ENCODE results near the gene POM121C.
"Not testable (repeated sequence)": the region's sequence is repeated elsewhere in the genome, so short reads cannot be mapped to it uniquely, and the experiment has no call there.

The POM121C gene

DNA sequence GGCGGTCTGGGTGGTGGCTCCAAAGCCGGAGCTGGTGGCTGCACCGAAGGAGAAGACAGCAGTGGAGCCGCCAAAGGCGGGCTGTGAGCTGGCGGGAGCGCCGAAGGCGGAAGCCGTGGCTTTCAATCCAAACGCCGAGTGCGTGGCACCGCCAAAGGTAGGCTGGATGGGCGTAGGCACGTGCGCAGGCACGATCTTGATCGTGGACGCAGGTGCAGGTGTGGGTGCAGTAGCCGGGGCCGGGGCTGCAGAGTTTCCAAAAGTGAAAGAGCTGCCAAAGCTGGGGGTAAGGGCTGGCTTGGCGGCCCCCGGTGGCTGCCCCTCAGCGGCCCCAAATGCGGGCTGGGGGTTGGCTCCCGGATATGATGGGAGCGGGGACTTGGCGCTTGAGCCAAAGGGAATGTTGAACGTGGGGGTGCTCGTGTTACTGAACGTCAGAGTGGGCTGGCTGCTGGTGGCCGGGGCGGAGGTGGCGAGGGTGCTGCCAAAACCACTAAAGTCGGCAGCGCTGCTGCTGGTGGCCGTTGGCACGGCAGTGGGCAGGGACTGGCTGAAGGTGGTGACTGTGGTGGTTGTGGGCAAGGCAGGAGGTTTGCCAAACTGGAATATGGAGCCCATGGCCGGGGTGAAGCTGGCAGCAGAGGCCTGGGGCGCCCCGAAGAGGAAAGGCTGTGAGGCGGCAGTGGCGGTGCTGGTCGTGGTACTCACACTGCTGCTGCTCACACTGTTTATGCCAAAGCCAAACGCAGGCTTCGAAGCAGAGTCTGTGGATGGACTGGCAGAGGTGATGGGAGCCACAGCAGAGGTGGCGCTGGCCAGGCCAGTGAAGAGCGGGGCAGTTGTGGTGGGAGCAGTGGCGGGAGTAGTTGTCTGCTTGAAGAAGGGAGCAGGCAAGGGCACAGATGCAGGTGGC, 64.0 kb downstream of the POM121C start:
- DNase-seq: not testable (repeated sequence)

GRCh38 chr7:75420152-75420551, 65.9 kb downstream of the POM121C start:
- DNase-seq: not testable (repeated sequence)

GRCh38 chr7:75419693-75420092, 66.4 kb downstream of the POM121C start:
- DNase-seq: not testable (repeated sequence)

DNA sequence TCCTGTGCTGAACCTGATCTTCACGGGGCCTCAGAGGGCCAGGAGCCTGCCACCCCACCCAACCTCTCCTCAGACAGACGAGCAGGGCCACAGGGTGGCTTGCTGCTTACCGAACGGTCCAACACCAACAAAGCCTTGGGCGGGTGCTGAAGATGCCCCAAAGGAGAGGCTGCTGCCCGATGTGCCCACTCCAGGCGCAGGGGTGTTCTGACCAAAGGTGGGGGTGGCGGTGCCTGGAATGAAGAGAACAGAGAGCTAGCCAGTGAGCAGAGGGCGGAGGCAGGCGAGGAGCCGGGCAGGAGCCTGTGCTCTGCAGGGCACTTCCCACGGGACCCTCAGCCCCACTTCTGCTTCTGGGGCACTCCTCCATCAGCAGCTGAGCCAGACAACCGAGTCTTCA, 66.9 kb downstream of the POM121C start:
- not testable (repeated sequence) for DNase-seq

DNA sequence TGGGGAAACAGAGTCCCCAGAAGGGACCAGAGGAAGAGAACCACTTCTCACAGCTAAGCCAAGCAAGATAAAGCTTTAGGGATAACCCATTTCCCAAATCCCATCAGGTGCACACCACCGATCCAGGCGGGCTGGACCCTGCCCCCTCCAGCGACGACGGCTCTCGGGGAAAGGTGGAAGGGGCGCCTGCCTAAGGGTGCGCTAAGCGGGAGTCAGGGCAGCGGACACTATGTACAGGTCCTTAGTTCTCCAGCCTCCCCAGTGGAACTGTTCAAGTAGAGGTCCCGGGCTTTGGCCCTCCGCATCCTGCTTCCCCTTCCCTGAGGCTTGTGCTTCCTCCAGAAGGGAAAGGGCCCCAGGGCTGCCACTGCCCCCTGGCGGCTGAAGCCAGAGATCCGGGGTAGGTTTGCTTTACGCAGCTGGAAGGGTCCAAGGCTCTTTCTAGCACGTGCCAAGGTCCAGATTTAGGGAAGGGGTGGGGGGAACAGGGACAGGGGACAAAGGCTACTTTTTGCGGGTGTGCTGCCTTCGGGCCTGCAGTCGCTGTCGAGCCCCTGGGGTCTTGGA, 67.7 kb downstream of the POM121C start:
- not testable (repeated sequence) for DNase-seq

DNA sequence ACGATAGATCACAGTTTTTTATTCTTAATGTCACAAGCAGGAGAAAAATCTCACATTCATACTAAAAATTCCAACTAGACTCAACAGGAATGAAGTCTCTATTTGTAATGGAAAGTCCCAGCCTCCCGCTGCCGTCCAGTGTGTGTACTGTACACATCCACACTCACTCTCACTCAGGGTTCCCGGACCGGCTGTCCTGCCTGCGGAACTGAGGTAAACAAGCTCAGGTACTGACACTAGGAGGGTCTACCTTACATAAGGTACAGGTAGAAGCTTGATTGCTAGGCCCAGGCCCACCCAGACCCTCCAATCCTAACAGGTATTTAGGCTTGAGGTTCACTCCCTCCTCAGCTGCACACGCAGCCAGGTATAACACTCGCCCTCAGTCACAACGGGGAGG, 69.3 kb downstream of the POM121C start:
- not testable (repeated sequence) for DNase-seq

DNA sequence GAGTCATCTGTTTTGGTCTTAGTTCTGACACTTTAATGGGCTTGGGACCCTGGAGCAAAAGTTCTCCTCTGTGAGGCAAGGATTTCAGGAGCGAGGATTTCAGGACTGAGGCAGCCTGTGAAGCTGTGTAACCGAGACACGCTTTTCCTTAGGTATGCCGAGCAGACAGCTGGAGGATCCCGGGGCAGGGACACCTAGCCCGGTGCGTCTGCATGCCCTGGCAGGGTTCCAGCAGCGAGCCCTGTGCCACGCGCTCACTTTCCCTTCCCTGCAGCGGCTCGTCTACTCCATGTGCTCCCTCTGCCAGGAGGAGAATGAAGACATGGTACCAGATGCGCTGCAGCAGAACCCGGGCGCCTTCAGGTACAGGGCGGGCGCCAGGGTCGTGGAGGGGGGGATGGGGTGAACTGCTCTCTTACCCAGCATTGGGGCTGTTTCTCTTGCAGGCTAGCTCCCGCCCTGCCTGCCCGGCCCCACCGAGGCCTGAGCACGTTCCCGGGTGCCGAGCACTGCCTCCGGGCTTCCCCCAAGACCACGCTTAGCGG, 70.2 kb downstream of the POM121C start:
- not testable (repeated sequence) for DNase-seq

- not testable (repeated sequence) for DNase-seq
These were observed 70.7 kb downstream of the POM121C start for GRCh38 chr7:75415428-75415817.

- DNase-seq: not testable (repeated sequence)
These were observed 71.2 kb downstream of the POM121C start for GRCh38 chr7:75414708-75415427.

DNA sequence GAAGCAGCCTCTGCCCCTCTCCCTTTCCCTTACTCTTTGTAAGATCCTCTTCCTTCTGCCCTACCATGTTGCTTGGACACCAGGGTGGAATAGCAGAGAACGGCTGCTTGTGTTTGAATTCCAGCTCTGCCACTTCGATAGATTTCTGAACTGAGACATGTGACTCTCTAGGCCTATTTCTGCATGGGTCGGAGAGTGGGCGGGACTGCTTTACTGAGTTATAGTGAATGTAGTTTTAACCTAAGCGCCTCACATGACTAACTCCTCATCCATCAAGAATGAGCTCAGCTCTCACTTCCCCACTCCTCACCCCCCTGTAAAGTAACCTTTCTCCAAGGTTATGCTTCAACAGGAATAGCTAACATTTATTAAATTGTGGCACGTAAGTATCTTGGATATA, 71.9 kb downstream of the POM121C start:
- not testable (repeated sequence) for DNase-seq

DNA sequence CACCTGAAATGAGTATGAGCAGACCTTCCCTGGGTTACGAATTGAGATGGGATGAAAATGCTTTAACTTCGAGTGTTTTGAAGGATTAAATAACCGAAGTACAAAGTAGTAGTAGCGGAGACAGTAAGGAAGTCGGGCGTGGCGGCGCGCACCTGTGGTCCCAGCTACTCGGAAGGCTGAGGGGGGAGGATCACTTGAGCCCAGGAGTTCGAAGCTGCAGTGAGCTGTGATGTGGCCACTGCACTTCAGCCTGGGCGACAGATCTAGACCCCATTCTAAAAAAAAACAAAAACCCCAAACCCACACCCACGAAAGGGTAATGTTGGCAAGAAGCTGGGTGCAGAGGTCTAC, 75.3 kb downstream of the POM121C start:
- not testable (repeated sequence) for DNase-seq

GRCh38 chr7:75409880-75410822, 75.9 kb downstream of the POM121C start:
- not testable (repeated sequence) for DNase-seq

DNA sequence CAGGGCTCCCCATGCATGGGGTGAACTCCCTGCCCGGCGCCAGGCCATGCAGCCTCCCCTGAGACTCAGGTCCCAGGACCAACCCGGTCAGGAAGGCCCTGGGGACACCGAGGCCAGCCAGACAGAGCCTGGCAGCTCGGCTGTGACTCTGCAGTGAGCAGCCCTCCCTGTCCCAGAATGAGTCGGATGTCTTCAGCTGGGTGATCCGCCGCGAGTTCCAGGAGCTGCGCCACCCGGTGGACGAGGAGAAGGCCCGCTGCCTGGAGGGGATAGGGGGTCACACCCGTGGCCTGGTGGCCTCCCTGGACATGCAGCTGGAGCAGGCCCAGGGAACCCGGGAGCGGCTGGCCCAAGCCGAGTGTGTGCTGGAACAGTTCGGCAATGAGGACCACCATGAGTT, 81.4 kb downstream of the POM121C start:
- not testable (repeated sequence) for DNase-seq

DNA sequence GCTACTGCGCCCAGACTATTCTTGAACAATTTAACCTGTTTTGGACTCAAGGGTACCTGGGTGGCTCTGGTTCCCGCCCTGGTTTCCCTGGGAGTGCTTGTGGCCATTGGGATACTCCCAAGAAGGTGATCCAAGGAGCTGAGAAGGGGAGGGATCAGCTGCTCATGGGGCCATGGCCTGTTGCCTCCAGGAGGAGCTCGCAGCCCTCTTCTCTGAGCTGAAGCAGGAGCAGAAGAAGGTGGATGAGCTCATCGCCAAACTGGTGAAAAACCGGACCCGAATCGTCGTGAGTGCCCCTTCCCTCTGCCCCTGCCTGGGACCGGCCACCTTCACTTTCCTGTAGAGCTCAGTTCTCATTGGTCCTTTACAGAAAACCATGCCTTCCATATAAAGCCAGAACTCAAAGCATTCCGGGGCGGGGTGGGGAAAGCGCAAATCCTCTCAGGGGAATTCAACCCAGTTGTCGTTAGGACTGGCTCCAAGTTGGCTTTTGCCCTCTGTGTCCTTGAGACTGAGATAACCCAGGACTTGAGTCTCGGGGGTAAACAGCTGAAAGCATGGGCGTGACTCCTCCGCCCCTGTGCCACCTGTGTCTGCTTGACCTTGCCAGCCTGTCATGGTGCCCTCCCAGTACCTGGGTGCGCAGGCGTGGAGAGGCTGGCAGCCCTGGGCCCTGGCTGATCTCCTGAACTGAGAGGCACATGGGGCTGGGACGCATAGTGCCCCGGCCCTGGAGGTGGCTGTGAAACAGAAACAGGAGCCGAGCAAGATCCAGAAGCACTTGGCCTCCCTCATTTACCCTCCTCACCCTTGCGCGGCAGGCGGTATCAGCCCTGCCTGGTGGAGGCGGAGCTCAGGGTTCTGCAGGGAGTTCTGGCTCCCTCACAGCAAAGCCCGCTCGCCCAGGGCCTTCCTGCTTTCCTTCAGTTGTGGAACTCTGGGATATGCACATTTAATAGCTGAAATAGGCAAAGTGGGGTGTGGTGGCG, 82.3 kb downstream of the POM121C start:
- DNase-seq: not testable (repeated sequence)

DNA sequence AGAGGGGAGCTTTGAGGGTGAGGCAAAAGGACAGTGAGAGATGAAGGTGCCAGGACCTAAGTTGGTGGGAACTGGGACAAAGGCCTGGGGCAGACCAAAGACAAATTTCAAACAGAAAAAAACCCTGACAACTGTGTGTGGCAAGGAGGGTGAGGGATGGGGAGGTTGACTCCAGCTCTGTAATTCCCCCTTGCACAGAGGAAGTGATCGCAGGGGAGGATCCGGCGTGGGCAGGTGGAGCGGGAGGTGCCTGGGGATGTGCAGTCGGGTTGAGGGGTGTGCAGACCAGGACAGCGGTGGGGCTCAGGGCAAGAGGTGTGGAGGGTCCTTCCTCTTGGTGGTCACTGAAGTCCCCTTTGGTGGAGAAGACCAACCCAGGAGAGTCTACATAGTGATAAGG, 85.5 kb downstream of the POM121C start:
- not testable (repeated sequence) for DNase-seq

- not testable (repeated sequence) for DNase-seq
These were observed 87.1 kb downstream of the POM121C start for GRCh38 chr7:75398771-75399700.

DNA sequence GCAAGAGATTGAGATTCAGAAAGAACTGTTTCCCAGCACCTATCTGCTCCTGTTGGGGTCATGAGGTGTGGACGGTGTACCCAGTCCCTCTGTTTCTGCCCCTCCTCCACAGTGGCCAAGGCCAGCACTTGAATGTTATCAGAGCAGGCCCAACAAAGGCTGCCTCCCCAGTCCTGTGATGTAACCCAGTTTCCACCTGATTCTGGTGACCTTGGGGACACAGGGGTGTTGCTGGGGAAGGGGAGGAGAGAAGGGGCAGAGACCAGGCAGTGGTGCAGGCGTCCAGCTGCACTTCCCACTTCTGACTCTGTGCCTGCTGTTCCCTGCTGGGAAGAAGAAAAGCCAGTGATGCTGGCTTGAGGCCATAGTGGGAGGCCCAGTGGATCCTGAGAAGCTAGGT, 88.2 kb downstream of the POM121C start:
- DNase-seq: not testable (repeated sequence)

DNA sequence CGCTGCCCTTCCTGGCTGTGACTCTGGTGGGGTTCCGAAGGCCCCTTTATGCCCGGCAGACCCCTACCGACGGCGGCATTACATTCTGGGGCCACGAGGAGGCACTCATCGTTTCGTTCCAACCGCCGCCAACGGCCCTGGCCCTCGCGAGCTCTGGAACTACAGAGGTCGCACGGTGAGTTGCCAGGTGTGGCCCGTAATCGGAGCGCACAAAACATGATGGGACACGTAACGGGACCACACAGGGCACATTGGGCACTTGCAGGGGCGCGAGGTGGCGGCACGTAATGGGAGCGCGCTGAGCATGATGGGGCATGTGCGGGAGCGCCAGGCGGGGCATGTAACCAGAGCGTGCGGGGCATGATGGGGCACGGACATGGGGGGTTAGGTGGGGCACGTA, 90.8 kb downstream of the POM121C start, which contains the start of gene TRIM73:
Gene TRIM73 (plus strand): TSS at position 301 of the 400 bp plus-strand sequence. CDS start 3,305 bp downstream, outside the sequence.
- DNase-seq: not testable (repeated sequence)

DNA sequence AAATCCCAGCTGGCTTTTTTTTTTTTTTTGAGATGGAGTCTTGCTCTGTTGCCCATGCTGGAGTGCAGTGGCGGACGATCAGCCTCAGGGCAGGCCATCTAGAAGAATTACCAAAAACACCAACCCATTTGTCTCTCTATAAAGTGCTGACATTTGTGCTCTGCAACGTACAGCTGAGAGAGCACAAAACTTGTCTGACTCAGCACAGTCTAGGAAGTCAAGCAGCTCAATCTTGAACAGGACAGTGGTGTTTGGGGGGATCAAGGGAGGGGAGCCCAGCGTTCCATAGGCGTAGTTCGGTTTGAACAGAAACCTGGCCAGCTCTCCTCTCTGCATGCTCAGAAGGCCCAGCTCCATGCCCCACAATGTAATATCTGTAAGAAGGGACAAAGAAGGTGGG, 92.9 kb downstream of the POM121C start:
- not testable (repeated sequence) for DNase-seq
